Measurements from ENCODE around the gene TBC1D22B.
A peak's percentile ranks its signal among the peaks of the same experiment; 100 is the strongest.

Gene TBC1D22B, protein sequence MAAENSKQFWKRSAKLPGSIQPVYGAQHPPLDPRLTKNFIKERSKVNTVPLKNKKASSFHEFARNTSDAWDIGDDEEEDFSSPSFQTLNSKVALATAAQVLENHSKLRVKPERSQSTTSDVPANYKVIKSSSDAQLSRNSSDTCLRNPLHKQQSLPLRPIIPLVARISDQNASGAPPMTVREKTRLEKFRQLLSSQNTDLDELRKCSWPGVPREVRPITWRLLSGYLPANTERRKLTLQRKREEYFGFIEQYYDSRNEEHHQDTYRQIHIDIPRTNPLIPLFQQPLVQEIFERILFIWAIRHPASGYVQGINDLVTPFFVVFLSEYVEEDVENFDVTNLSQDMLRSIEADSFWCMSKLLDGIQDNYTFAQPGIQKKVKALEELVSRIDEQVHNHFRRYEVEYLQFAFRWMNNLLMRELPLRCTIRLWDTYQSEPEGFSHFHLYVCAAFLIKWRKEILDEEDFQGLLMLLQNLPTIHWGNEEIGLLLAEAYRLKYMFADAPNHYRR

GRCh38 chr6:37257634-37258404 lies at the start of gene TBC1D22B, which contains the start of gene TMEM217:
Gene TBC1D22B (plus strand): TSS chr6:37257772. CDS start chr6:37257918, 146 bp downstream.
Gene TMEM217 (minus strand): TSS chr6:37258144. CDS start chr6:37219030, 39,114 bp downstream.
- DNase-seq: peak; percentile 91

DNA sequence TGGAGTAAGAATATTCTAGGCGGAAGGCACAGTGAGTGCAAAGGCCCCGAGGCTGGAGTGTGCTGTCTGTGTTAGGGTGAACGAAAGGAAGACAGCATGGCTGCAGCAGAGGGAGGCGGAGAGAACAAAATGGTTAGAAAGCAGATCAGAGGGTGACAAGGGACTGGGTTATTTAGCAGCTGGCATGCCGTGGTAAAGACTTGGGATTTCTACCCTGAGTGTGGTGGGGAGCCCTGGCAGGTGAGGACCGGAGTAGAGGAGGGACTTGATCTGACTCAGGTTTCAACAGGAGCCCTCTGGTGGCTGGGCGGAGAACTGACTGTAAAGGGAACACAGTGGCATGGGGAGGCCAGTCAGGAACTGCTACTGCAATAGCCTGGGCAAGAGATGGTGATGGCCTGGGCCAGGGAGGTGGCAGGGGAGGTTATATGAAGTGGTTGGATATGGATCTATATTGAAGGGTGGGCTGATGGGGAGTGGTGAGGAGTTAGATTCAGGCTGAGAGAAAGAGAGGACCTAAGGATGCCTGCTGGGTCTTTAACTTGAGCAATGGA lies 49.6 kb upstream of the TBC1D22B start:
- peak; percentile 77 for DNase-seq

DNA sequence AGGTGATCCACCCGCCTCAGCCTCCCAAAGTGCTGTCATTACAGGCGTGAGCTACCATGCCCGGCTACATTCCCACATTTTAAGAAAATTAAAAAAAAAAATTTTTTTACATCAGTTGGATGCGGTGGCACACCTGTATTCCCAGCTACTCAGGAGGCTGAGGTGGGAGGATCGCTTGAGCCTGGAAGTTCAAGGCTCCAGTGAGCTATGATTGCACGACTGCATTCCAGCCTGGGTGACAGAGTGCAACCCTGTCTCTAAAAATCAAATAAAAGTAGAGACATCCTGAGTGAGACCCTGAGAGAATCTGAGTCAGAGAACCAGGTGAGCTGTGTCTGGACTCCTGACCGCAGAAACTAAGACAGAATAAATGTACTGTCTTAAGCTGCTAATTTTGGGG lies 48.8 kb upstream of the TBC1D22B start:
- no peak for DNase-seq

DNA sequence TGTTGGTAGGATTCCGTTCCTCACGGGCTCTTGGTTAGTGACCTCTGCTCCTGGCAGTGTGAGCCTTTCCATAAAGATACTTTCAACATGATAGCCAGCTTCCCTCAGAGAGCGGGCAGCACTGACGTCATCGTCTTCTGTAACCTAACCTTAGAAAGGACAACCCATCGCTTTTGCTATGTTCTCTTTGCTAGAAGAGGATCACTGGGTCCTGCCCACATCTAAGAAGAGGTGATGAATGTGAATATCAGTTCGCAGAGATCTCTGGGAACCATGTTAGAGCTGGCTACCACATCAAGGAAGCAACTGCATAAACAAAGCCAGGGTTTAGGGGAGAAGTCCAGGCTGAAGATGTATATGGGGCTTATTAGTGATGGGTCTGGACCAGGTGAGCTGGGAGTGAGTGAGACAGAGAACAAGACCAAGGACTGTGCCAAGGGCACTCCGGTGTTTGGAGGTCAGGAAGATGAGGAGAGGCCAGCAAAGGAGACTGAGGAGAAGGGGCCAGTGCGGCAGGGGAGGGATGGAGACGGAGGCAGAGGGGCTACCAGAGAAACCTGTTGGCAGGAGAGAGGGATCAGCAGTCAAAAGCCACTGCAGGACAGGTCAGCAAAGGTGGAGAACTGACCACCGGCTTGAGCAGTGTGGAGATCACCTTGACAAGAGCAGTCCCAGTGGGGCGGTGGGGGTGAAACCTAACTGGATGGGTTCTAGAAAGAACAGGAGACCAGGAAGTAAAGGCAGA lies 47.9 kb upstream of the TBC1D22B start:
- no peak for DNase-seq

- peak; percentile 86 for DNase-seq
Observed at GRCh38 chr6:37210313-37210968, 47.1 kb upstream of the TBC1D22B start.

- no peak for DNase-seq
Observed at GRCh38 chr6:37212268-37212667, 45.3 kb upstream of the TBC1D22B start.

DNA sequence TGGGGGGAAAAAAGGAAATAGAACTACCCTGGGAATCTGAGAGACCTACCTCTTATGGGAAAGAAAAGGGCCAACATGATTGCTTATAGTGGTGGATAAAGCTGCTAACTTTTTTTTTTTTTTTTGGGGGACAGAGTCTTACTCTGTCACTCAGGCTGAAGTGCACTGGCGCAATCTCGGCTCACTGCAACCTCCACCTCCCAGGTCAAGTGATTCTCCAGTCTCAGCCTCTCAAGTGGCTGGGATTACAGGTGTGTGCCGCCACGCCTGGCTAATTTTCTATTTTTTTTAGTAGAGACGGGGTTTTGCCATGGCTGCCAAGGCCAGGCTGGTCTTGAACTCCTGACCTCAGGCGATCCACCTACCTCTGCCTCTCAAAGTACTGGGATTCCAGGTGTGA lies 39.5 kb upstream of the TBC1D22B start:
- DNase-seq: no peak

DNA sequence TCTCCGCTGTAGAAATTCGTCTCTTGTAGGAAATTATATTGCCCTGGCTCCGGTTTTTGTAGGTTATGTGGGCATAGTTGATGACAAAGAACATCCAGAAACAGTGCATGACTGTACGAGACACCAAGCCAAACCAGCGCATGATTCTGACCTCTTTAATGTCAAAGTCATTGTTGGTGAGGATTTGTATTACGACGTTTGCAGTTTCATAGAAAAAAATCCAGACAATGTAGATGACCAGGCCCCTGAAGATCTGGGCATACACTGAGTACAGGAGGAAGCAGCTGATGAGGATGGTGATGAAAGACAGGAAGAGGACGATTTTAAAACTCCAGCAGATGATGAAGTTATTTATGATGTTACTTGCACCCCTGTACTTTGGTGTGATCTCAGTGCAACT lies 39.1 kb upstream of the TBC1D22B start:
- DNase-seq: no peak

DNA sequence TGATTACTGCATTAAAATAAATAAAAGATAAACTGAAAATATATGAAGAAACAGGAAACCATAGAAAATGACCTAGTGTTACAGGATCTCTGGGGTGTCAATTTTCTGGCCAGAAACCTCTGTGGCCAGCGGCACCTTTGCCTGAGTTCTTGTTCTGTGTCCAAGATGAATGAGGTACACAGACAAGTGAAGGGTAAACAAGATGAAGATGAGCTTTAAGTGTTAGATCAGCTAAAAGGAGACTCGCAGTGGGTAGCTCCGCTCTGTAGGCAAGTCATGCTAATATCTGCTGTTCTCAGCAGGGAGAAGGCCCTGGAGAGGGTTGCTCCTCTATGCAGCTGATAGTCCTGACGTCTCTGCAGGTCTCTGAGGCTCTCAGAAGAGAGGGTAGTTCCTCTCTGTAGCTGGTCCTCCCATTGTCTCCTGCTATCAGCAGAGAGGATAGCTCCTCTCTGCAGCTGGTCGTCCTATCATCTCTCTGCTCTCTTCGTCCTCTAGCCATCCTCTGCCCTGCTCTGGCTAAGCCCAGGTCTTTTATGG lies 35.9 kb upstream of the TBC1D22B start:
- no peak for DNase-seq

GRCh38 chr6:37222125-37222967 lies 35.2 kb upstream of the TBC1D22B start:
- peak; percentile 85 for DNase-seq

DNA sequence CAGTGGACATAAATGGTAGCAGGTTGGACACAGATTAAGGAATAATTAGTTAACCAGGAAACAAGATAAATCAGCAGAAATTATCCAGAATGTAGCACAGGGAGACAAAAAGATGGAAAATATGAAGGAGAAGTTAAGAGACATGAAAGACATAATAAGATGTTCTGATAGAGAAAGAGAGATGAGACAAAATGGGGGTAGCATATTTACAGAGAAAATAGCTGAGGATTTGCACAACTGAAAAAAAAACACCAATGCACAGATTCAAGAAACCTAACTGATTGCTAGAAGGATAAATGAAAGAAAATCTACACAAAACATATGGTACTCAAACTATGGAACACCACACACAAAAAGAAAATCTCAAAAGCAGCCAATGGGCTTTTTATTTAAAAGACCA lies 34.6 kb upstream of the TBC1D22B start:
- no peak for DNase-seq

DNA sequence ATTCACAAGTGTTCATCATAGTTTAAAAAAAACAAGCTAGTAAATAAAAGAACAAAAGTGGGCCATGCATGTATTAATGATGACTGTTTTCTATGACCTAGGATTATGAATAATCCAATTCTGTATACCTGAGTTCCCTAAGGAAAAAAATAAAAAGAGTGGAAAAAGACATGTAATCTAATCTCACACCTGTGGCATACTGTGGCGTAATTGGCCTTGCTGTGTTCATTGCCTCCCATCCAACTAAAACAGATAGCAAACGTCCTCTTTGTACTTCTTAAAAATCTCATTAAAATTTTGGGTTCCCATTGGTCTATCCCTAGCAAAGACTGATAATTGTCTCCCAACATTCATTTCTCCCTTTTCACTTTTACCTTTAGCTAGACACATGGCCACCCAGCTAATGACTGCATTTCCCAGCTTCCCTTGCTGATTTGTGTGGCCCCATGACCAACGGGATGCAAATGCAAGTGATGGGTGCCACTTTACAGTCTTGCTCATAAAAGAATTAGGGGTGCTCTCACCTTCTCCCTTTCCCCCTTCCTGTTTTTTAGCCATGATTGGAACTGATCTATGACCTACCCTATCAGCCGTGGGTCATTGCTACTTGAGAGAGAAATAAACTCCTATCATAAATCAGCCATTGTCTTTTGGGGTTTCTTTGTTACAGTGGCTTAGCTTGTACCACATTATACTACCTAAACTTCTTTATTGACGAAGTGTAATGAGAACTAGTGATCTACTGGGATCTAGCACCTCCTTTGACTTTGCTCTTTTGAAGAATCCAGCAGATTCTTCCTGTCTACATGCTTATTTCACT lies 32.0 kb upstream of the TBC1D22B start:
- DNase-seq: no peak

- no peak for DNase-seq
Observed at GRCh38 chr6:37230104-37230503, 27.5 kb upstream of the TBC1D22B start.

DNA sequence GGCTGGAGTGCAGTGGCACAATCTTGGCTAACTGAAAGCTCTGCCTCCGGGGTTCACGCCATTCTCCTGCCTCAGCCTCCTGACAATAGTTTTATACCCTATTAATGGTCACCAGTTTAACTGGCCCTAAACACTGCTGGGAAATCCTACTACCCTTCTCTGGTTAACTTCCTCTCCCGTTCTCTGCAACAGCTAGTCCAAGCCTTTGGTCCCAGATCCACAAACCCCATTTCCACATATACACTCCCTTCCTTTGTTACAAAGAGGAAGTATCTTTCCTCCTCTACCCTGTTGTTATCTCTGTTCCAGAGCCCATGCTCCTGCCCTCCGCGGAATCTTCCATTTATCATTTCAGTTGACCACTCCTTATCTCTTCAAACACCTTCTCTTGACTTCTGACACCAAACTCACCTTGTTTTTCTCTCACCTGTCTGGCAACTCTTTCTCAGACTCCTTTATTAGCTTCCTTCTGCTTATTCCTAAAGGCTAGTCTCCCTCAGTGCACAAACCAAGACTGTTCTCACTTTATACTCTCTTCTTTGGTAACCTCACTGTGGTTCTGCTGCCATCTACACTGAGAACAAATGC lies 25.0 kb upstream of the TBC1D22B start:
- DNase-seq: no peak

DNA sequence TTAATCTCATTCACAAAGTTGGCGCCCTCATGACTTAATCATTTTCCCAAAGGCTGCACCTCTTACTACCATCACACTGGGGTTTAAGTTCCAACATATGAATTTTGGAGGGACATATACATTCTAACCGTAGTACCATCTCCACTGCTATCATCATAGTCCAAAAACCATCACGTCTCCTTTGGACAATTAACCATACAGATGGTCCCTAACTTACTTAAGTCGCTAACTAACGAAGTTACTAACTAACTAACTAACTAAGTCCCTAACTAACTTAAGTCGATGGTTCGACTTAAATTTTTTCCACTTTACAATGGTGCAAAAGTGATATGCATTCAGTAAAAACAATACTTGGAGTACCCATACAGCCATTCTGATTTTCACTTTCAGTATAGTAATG lies 24.0 kb upstream of the TBC1D22B start:
- DNase-seq: no peak

DNA sequence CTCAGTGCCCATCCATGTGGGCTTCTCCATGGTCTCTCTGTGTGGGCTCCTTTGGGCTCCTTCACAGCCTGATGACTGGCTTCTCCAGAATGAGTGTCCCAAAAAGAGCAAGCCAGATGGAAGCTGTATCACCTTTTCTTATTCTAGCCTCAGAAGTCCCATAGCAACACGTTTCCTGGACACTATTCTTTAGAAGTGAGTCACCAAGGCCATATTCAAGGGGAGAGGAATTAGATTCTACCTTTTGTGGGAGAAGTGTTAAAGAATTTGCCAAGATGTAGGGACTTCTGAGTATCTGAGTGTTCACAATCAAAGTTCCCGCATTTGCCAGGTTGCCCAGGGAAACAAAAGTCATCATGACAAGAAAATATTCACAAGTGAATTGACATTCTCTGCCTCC lies 20.7 kb upstream of the TBC1D22B start:
- peak; percentile 37 for DNase-seq

DNA sequence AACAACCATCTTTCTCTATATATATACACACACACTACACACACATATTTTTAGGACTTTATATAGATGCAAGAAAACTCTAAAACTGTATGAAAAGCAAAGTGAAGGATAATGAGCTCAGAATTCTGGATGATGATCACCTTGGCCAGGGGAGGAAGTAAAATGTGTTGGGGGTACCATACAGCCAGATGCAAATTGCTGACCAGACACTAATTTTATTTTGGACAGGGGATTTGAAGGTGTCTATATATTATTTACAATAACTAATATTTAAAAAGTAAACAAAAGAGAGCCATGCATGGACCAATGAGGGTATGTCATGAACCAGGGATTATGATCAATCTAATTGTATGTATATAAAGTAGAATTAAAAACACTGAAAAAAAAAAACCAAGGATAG lies 19.8 kb upstream of the TBC1D22B start:
- no peak for DNase-seq

GRCh38 chr6:37238381-37238780 lies 19.2 kb upstream of the TBC1D22B start:
- DNase-seq: no peak

DNA sequence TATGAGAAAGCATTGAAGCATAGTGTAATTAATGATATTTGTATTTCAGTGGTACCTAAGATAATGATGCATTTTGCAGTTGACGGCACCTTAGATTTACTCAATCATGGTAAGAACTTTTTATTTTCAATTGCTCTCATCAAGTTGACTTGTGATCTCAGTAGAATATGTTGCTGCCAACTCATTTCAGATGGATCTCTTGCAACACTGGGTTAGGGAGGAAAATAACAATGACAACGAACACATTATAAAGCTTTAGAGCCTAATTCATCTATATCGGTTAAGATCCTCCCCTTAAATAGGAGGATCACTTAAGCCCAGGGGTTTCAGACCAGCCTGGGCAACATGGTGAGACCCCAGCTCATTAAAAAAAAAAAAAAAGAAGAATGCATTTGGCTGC lies 18.0 kb upstream of the TBC1D22B start:
- peak; percentile 27 for DNase-seq
